Muscle layer of colon (tissue), 2 donors: ENCODE data around the gene TTLL11.

Experiments used
- H3K27ac ChIP-seq: one replicate; pipeline ENCODE4 v1.7.0; 2013; ENCODE audit warnings: low read depth, mild to moderate bottlenecking, low read length, moderate library complexity
- H3K27me3 ChIP-seq, 2 donors: one replicate each; pipeline ENCODE4 v1.7.0; 2013; ENCODE audit warnings: low read length in 2 of 2, mild to moderate bottlenecking in 2 of 2; ENCODE audit not compliant: insufficient read depth in 2 of 2, control insufficient read depth in 1 of 2
- H3K36me3 ChIP-seq: one replicate; pipeline ENCODE4 v1.7.0; 2013; ENCODE audit warnings: mild to moderate bottlenecking, low read length; ENCODE audit not compliant: insufficient read depth
- H3K4me1 ChIP-seq: one replicate; pipeline ENCODE4 v1.7.0; 2013; ENCODE audit warnings: mild to moderate bottlenecking, low read length; ENCODE audit not compliant: insufficient read depth
- H3K4me3 ChIP-seq, 2 donors: one replicate each; pipeline ENCODE4 v1.7.0; 2013; ENCODE audit warnings: low read length in 2 of 2, low read depth in 1 of 2, mild to moderate bottlenecking in 1 of 2, moderate library complexity in 1 of 2
- H3K9ac ChIP-seq: one replicate; pipeline ENCODE4 v1.7.0; 2013; ENCODE audit warnings: low read length
- H3K9me3 ChIP-seq: one replicate; pipeline ENCODE4 v1.7.0; 2013; ENCODE audit warnings: mild to moderate bottlenecking, low read length
- donor health status: abdominal sarcoma.
- donor health status: Adenocarcinoma of cecum.

Gene TTLL11

GRCh38 chr9:121917375-121918335 lies 175.5 kb downstream of the TTLL11 start:
- Histone ChIP-seq H3K9ac (no peak overlapping the region), H3K4me1 (no peaks in the 10 kb centered on the region), H3K27ac (no peak overlapping the region), H3K36me3 (no peaks in the 10 kb centered on the region), H3K27me3 (no peaks in the 10 kb centered on the region), H3K4me3 (no peak overlapping the region), H3K9me3 (no peaks in the 10 kb centered on the region)

GRCh38 chr9:121915304-121915625 lies 177.8 kb downstream of the TTLL11 start:
- no peaks in the 10 kb centered on the region for H3K4me1 ChIP-seq
- H3K9ac ChIP-seq = no peak overlapping the region
- no peaks in the 10 kb centered on the region for H3K9me3 ChIP-seq
- H3K36me3 ChIP-seq = no peaks in the 10 kb centered on the region
- H3K27ac ChIP-seq = no peak overlapping the region
- no peak overlapping the region for H3K4me3 ChIP-seq
- H3K27me3 ChIP-seq = no peaks in the 10 kb centered on the region

- H3K36me3 ChIP-seq = no peaks in the 10 kb centered on the region
- H3K27me3 ChIP-seq = no peaks in the 10 kb centered on the region
- no peak overlapping the region for H3K27ac ChIP-seq
- no peak overlapping the region for H3K4me3 ChIP-seq
- no peaks in the 10 kb centered on the region for H3K9me3 ChIP-seq
- H3K4me1 ChIP-seq = no peaks in the 10 kb centered on the region
- no peak overlapping the region for H3K9ac ChIP-seq
Measured at GRCh38 chr9:121914604-121915303, 178.4 kb downstream of the TTLL11 start.

- Histone ChIP-seq H3K36me3 (no peaks in the 10 kb centered on the region), H3K4me1 (no peaks in the 10 kb centered on the region), H3K9ac (no peak overlapping the region), H3K4me3 (no peak overlapping the region), H3K9me3 (no peaks in the 10 kb centered on the region), H3K27me3 (no peaks in the 10 kb centered on the region), H3K27ac (no peak overlapping the region)
Measured at GRCh38 chr9:121914017-121914595, 179.0 kb downstream of the TTLL11 start.

GRCh38 chr9:121912812-121913627 lies 180.1 kb downstream of the TTLL11 start:
- Histone ChIP-seq H3K4me1 (no peaks in the 10 kb centered on the region), H3K27ac (no peak overlapping the region), H3K9ac (no peak overlapping the region), H3K4me3 (no peak overlapping the region), H3K27me3 (no peaks in the 10 kb centered on the region), H3K36me3 (no peaks in the 10 kb centered on the region), H3K9me3 (no peaks in the 10 kb centered on the region)

- Histone ChIP-seq H3K9me3 (no peaks in the 10 kb centered on the region), H3K27me3 (no peaks in the 10 kb centered on the region), H3K4me3 (no peak overlapping the region), H3K27ac (no peak overlapping the region), H3K36me3 (no peaks in the 10 kb centered on the region), H3K4me1 (no peaks in the 10 kb centered on the region), H3K9ac (no peak overlapping the region)
Measured at GRCh38 chr9:121910491-121911040, 182.5 kb downstream of the TTLL11 start.

- Histone ChIP-seq H3K9me3 (no peaks in the 10 kb centered on the region), H3K27me3 (no peaks in the 10 kb centered on the region), H3K4me3 (no peak overlapping the region), H3K27ac (no peak overlapping the region), H3K4me1 (no peaks in the 10 kb centered on the region), H3K36me3 (no peaks in the 10 kb centered on the region), H3K9ac (no peak overlapping the region)
Measured at GRCh38 chr9:121909111-121909510, 184.0 kb downstream of the TTLL11 start.

GRCh38 chr9:121906074-121906870 lies 186.8 kb downstream of the TTLL11 start:
- no peaks in the 10 kb centered on the region for H3K27me3 ChIP-seq
- H3K9me3 ChIP-seq = no peaks in the 10 kb centered on the region
- no peak overlapping the region for H3K9ac ChIP-seq
- no peaks in the 10 kb centered on the region for H3K36me3 ChIP-seq
- no peak overlapping the region for H3K4me3 ChIP-seq
- no peaks in the 10 kb centered on the region for H3K4me1 ChIP-seq
- no peak overlapping the region for H3K27ac ChIP-seq

GRCh38 chr9:121902461-121903135 lies 190.5 kb downstream of the TTLL11 start:
- no peak overlapping the region for H3K27ac ChIP-seq
- H3K4me1 ChIP-seq = no peaks in the 10 kb centered on the region
- no peaks in the 10 kb centered on the region for H3K27me3 ChIP-seq
- no peaks in the 10 kb centered on the region for H3K36me3 ChIP-seq
- no peak overlapping the region for H3K4me3 ChIP-seq
- no peaks in the 10 kb centered on the region for H3K9me3 ChIP-seq
- no peak overlapping the region for H3K9ac ChIP-seq

- Histone ChIP-seq H3K27ac (no peak overlapping the region), H3K27me3 (no peaks in the 10 kb centered on the region), H3K4me1 (no peaks in the 10 kb centered on the region), H3K36me3 (no peaks in the 10 kb centered on the region), H3K9me3 (no peaks in the 10 kb centered on the region), H3K4me3 (no peak overlapping the region), H3K9ac (no peak overlapping the region)
Measured at GRCh38 chr9:121901616-121902015, 191.5 kb downstream of the TTLL11 start.
